Activated CD8-positive, alpha-beta memory T cell treated with anti-CD3 and anti-CD28 coated beads, Interleukin-2, amount 50 U/mL, for 1 hour (primary cell): ENCODE results near the gene WFDC11.
"Not testable (repeated sequence)": the region's sequence is repeated elsewhere in the genome, so short reads cannot be mapped to it uniquely, and the experiment has no call there.

ENCODE experiments used
- DNase-seq: peaks from one replicate; pipeline ENCODE4 v3.0.0-alpha.2; 2020; ENCODE audit errors: extremely low read depth

Gene WFDC11

GRCh38 chr20:45670139-45670538 lies at the start of gene WFDC11:
Gene WFDC11 (minus strand): TSS chr20:45670239. CDS start chr20:45650600, 19,639 bp downstream.
- DNase-seq: no peak

- DNase-seq: not testable (repeated sequence)
Measured at GRCh38 chr20:45716141-45716688, 46.2 kb upstream of the WFDC11 start.

GRCh38 chr20:45704969-45705637 lies 35.1 kb upstream of the WFDC11 start, which contains the start of gene WFDC10B:
Gene WFDC10B (minus strand): TSS chr20:45705019. CDS start chr20:45685992, 19,027 bp downstream.
- DNase-seq: no peak

GRCh38 chr20:45701873-45702272 lies 31.8 kb upstream of the WFDC11 start, which contains the start of gene WFDC13:
Gene WFDC13 (plus strand): TSS chr20:45702038. CDS start chr20:45702124, 86 bp downstream.
- DNase-seq: no peak

- no peak for DNase-seq
Measured at GRCh38 chr20:45701104-45701503, 31.1 kb upstream of the WFDC11 start.

GRCh38 chr20:45695496-45695895 lies 25.5 kb upstream of the WFDC11 start:
- no peak for DNase-seq

GRCh38 chr20:45693346-45693745 lies 23.3 kb upstream of the WFDC11 start:
- not testable (repeated sequence) for DNase-seq

GRCh38 chr20:45685896-45686295 lies 15.9 kb upstream of the WFDC11 start:
- DNase-seq: no peak

- DNase-seq: no peak
Measured at GRCh38 chr20:45679650-45680049, 9.6 kb upstream of the WFDC11 start.

GRCh38 chr20:45672765-45673164 lies 2.7 kb upstream of the WFDC11 start:
- DNase-seq: no peak

GRCh38 chr20:45657038-45657437 lies 13.0 kb downstream of the WFDC11 start:
- not testable (repeated sequence) for DNase-seq

GRCh38 chr20:45651726-45652125 lies 18.3 kb downstream of the WFDC11 start:
- not testable (repeated sequence) for DNase-seq

GRCh38 chr20:45649312-45649863 lies 20.7 kb downstream of the WFDC11 start:
- no peak for DNase-seq

GRCh38 chr20:45647441-45648050 lies 22.5 kb downstream of the WFDC11 start:
- no peak for DNase-seq

GRCh38 chr20:45646875-45647274 lies 23.2 kb downstream of the WFDC11 start:
- DNase-seq: no peak

GRCh38 chr20:45645869-45646268 lies 24.2 kb downstream of the WFDC11 start:
- not testable (repeated sequence) for DNase-seq

GRCh38 chr20:45641076-45641475 lies 29.0 kb downstream of the WFDC11 start:
- not testable (repeated sequence) for DNase-seq

- no peak for DNase-seq
Measured at GRCh38 chr20:45639687-45640086, 30.4 kb downstream of the WFDC11 start.

GRCh38 chr20:45636513-45636912 lies 33.5 kb downstream of the WFDC11 start:
- no peak for DNase-seq

GRCh38 chr20:45631184-45631583 lies 38.9 kb downstream of the WFDC11 start, which contains the start of gene WFDC9:
Gene WFDC9 (minus strand): TSS chr20:45631284. CDS start chr20:45610181, 21,103 bp downstream.
- DNase-seq: no peak

GRCh38 chr20:45630371-45630770 lies 39.7 kb downstream of the WFDC11 start:
- no peak for DNase-seq

- DNase-seq: no peak
Measured at GRCh38 chr20:45629496-45630100, 40.4 kb downstream of the WFDC11 start, which contains the start of gene WFDC10A. Gene WFDC10A (plus strand): TSS chr20:45629739. CDS start chr20:45629814, 75 bp downstream.
